ENCODE data around the gene CHRDL2. TPM values are rescaled to one million over a fixed set of nuclear protein-coding genes. Genes with fewer than 3 reads are reported as not detected.

Gene CHRDL2
- total RNA-seq, 1 donor from 2014 or later = 0.52 TPM

DNA sequence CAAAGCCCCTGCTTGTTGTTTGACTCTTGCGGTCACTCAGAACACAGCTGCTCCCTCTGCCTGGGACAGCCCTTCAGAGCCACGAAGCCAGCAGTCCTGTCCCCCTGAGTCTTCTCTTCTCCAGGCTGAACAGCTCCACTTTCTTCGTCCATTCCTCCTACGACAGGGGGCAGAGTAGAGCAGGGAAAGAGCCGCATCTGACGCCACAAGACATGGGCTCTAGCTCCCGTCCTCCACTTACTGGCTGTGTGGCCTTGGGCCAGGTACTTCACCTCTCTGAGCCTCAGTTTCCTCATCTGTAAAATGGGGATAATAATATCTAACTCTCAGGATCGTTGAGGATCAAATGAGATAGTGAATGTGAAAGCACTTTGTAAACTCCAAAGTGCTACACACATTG is 29.9 kb downstream of the CHRDL2 start:
- Histone ChIP-seq H3K36me3 (ENCODE audit: control insufficient read depth in 3 of 3, insufficient read depth in 3 of 3, low read length in 3 of 3) (no peaks in the 10 kb centered on the region), H3K4me1 (ENCODE audit: control insufficient read depth in 3 of 3, insufficient read depth in 3 of 3, low read length in 3 of 3) (peaks cover 13 to 14% (median 14%) of the 10 kb centered on the region in 3 donors), H3K9me3 (ENCODE audit: control insufficient read depth in 3 of 3, low read length in 3 of 3) (no peaks in the 10 kb centered on the region), H3K27me3 (ENCODE audit: control insufficient read depth in 3 of 3, insufficient read depth in 3 of 3, low read length in 3 of 3) (no peaks in the 10 kb centered on the region), H3K27ac (ENCODE audit: low read depth, low read length) (no peak overlapping the region), H3K9ac (ENCODE audit: low read depth in 1 of 3, low read length in 3 of 3) (no peak overlapping the region), H3K4me3 (ENCODE audit: low read length in 3 of 3) (no peak overlapping the region)

DNA sequence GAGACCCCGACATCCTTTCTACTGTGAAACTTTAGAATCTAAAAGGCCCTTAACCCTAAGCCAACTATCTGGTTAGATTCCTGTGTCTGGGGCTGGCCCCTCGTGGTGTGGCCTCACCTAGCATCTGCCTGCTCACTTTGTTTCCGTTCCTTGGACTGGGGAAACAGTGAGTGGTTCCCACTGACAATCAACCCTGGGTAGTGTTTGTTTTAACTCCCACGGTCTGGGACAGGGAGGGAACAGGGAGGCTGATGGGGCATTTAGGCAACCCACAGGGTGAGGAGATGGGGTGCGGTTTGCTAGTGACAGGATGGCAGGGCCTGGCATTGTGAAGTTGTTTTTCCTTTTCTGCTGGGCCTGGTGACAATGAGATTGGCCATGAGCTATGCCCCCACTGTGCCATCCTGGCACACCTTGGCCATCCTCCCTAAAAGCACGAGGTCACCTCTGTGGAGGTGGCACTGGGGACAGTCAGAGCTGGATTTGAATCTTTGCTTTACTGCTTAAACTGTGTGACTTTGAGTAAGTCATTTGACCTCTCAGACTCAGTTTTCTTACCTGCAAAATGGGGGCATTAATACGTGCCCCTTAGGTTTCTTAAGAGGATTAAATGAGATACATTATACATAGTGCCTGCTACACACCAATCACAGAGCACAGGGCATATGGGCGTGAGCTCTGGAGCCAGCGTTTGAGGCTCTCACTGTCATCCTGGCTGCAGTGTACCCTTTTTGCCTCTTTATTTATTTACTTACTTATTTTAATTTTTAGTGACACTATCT is 31.4 kb downstream of the CHRDL2 start:
- H3K4me3 ChIP-seq (ENCODE audit: low read length in 3 of 3) = no peak overlapping the region
- no peaks in the 10 kb centered on the region for H3K9me3 ChIP-seq (ENCODE audit: control insufficient read depth in 3 of 3, low read length in 3 of 3)
- H3K4me1 ChIP-seq (ENCODE audit: control insufficient read depth in 3 of 3, insufficient read depth in 3 of 3, low read length in 3 of 3) = peaks cover 20 to 22% (median 20%) of the 10 kb centered on the region in 3 donors
- H3K9ac ChIP-seq (ENCODE audit: low read depth in 1 of 3, low read length in 3 of 3) = no peak overlapping the region
- H3K27me3 ChIP-seq (ENCODE audit: control insufficient read depth in 3 of 3, insufficient read depth in 3 of 3, low read length in 3 of 3) = no peaks in the 10 kb centered on the region
- H3K36me3 ChIP-seq (ENCODE audit: control insufficient read depth in 3 of 3, insufficient read depth in 3 of 3, low read length in 3 of 3) = no peaks in the 10 kb centered on the region
- no peak overlapping the region for H3K27ac ChIP-seq (ENCODE audit: low read depth, low read length)

DNA sequence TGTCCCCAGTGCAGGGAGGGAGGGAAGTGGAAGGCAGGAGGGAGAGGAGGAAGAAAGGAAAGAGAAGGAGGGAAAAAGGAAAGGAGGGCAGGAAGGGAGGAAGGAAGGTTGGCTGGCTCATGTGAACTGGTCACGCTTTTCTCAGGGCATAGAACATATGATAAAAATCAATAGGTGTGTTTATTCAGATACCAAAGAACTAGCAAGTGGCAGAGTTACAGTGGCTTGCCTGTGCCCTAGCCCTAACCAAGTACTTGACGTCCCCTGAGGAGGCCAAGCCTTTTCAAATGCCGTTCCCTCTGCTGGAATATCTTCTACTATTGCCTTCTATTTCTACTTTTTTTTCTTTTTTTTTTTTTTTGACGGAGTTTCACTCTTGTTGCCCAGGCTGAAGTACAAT is 33.5 kb downstream of the CHRDL2 start:
- peaks cover 20 to 22% (median 20%) of the 10 kb centered on the region in 3 donors for H3K4me1 ChIP-seq (ENCODE audit: control insufficient read depth in 3 of 3, insufficient read depth in 3 of 3, low read length in 3 of 3)
- H3K27me3 ChIP-seq (ENCODE audit: control insufficient read depth in 3 of 3, insufficient read depth in 3 of 3, low read length in 3 of 3) = no peaks in the 10 kb centered on the region
- peak overlapping the region in 2 of 3 donors; percentile 63 to 75 for H3K9ac ChIP-seq (ENCODE audit: low read depth in 1 of 3, low read length in 3 of 3)
- H3K4me3 ChIP-seq (ENCODE audit: low read length in 3 of 3) = no peak overlapping the region
- H3K9me3 ChIP-seq (ENCODE audit: control insufficient read depth in 3 of 3, low read length in 3 of 3) = no peaks in the 10 kb centered on the region
- no peaks in the 10 kb centered on the region for H3K36me3 ChIP-seq (ENCODE audit: control insufficient read depth in 3 of 3, insufficient read depth in 3 of 3, low read length in 3 of 3)
- peak overlapping the region; percentile 86 for H3K27ac ChIP-seq (ENCODE audit: low read depth, low read length)

DNA sequence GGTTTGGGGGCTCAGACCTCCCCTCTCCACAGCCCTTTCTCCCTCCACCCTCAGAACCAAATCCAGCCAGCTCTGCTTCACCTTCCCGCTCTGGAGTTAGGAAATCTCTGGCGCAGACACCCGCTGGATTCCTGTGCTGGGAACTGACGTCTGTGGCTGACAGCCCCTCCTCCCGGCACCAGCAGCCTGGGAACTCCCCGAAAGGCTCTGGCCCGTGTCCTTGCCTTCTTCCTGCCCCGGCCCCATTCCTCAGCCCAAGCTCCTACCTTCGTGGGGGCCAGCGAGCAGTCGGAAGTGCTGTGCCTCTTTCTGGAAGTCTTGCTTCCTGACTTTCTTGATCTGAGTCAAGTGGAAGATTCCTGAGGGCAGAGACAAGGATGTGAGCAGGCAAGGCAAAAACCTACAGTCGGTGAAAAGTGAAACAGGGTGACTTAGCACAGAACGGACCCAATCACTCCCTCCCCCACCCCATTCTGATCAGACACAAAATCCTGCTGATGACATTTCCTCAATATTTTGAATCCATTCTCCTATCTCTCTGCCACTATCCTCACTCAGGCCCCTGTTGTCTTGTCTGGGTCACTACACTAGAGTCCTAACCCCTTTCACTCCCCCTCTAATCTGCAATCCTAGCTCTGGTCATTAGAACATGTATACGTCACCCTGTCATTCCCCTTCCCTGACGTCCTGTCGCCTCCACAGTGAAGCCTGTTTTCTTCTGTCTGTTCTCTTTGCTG is 34.1 kb downstream of the CHRDL2 start:
- no peaks in the 10 kb centered on the region for H3K36me3 ChIP-seq (ENCODE audit: control insufficient read depth in 3 of 3, insufficient read depth in 3 of 3, low read length in 3 of 3)
- H3K4me3 ChIP-seq (ENCODE audit: low read length in 3 of 3) = peak overlapping the region; percentile 6 to 60 (median 56)
- H3K27ac ChIP-seq (ENCODE audit: low read depth, low read length) = peak overlapping the region; percentile 86
- peaks cover 20 to 22% (median 20%) of the 10 kb centered on the region in 3 donors for H3K4me1 ChIP-seq (ENCODE audit: control insufficient read depth in 3 of 3, insufficient read depth in 3 of 3, low read length in 3 of 3)
- no peaks in the 10 kb centered on the region for H3K9me3 ChIP-seq (ENCODE audit: control insufficient read depth in 3 of 3, low read length in 3 of 3)
- no peaks in the 10 kb centered on the region for H3K27me3 ChIP-seq (ENCODE audit: control insufficient read depth in 3 of 3, insufficient read depth in 3 of 3, low read length in 3 of 3)
- peak overlapping the region; percentile 63 to 75 (median 70) for H3K9ac ChIP-seq (ENCODE audit: low read depth in 1 of 3, low read length in 3 of 3)

DNA sequence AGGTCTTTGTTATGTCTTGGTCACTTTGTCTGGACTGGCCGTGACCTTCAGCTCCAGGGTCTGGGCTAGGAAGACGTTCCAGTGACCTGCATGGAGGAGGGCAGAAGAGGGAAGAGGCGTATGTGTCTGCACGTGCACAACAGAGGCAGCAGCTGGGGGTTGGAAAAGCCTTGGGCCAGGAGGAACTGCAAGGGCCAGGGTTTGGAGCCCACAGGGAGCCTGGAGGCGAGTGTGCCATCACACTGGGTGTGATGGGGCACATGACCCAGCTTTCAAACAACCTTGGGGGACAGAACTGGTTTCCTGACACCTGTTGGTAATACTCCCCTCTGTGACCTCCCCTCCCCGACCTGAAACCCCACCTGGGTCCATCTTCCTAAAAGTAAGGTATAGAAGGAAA is 34.7 kb downstream of the CHRDL2 start:
- H3K27ac ChIP-seq (ENCODE audit: low read depth, low read length) = peak overlapping the region; percentile 86
- peak overlapping the region in 2 of 3 donors; percentile 56 to 60 for H3K4me3 ChIP-seq (ENCODE audit: low read length in 3 of 3)

DNA sequence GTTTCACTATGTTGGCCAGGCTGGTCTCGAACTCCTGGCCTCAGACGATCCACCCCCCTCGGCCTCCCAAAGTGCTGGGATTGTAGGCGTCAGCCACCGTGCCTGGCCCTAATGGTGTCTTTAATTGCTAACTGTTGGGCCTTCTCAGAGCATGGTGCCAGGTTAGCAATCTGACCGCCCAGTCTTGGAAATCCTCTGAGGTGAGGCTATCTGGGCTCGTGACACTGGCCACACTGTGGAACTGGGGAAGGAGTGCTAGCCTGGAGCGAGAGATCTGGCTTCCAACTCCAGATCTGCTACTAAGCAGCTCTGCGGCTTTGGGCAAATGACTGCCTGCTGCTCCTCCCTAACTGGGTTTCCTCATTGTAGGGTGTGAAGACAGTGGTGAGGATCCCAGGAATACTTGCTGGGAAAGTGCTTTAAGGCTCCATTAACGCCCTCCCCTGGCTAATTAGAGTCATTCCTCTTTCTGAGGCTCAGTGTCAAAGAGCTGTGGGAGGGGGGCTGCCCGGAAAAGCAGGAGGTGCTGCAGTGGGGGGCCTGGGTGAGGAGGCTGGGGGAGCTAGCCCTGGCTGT is 35.4 kb downstream of the CHRDL2 start:
- Histone ChIP-seq H3K4me1 (ENCODE audit: control insufficient read depth in 3 of 3, insufficient read depth in 3 of 3, low read length in 3 of 3) (peaks cover 20 to 22% (median 20%) of the 10 kb centered on the region in 3 donors), H3K4me3 (ENCODE audit: low read length in 3 of 3) (no peak overlapping the region), H3K9ac (ENCODE audit: low read depth in 1 of 3, low read length in 3 of 3) (peak overlapping the region in 1 of 3 donors; percentile 12), H3K27ac (ENCODE audit: low read depth, low read length) (peak overlapping the region; percentile 86), H3K36me3 (ENCODE audit: control insufficient read depth in 3 of 3, insufficient read depth in 3 of 3, low read length in 3 of 3) (no peaks in the 10 kb centered on the region), H3K27me3 (ENCODE audit: control insufficient read depth in 3 of 3, insufficient read depth in 3 of 3, low read length in 3 of 3) (no peaks in the 10 kb centered on the region), H3K9me3 (ENCODE audit: control insufficient read depth in 3 of 3, low read length in 3 of 3) (no peaks in the 10 kb centered on the region)

More for the DNA sequence above, 34.7 kb downstream of the CHRDL2 start:
- H3K9me3 ChIP-seq (ENCODE audit: control insufficient read depth in 3 of 3, low read length in 3 of 3) = no peaks in the 10 kb centered on the region
- no peaks in the 10 kb centered on the region for H3K36me3 ChIP-seq (ENCODE audit: control insufficient read depth in 3 of 3, insufficient read depth in 3 of 3, low read length in 3 of 3)
- peak overlapping the region; percentile 63 to 75 (median 70) for H3K9ac ChIP-seq (ENCODE audit: low read depth in 1 of 3, low read length in 3 of 3)
- peaks cover 20 to 22% (median 20%) of the 10 kb centered on the region in 3 donors for H3K4me1 ChIP-seq (ENCODE audit: control insufficient read depth in 3 of 3, insufficient read depth in 3 of 3, low read length in 3 of 3)
- H3K27me3 ChIP-seq (ENCODE audit: control insufficient read depth in 3 of 3, insufficient read depth in 3 of 3, low read length in 3 of 3) = no peaks in the 10 kb centered on the region

DNA sequence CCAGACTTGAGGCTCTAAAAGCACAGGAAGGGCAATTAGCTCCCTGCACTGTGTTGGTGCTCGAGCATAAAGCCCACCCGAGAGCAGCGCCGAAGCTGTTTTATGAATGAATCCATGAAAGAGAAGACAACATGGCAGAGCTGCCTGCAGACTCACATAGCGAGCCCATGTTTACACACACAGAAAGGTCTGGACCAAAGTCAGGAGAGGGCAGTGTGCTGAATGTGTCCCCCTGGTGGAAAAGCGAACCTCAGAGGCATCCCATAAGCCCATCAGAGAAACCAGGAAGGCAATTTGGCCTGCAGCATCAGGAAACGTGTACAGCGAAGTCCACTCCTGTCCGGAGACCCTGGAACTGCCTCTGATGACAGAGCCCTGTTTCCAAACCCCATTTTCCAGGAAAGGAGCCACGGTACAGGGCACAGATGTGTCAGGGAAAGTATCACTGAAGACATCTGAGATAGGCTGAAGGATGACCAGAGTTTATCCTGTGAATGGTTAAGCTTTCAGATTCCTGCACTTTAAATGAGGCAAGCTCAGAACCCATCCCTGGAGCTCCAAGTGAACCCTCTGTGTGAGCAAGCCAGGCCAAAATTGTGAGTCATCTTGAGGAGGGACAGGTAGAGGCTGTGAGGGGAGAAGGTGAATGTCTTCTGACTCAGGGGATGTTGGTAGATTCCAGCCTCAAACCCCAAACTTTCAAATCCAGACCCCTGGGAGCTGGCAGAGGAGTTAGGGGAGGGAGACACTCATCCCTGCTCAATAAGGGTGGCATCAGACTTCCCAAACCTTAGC is 36.9 kb downstream of the CHRDL2 start:
- Histone ChIP-seq H3K36me3 (ENCODE audit: control insufficient read depth in 3 of 3, insufficient read depth in 3 of 3, low read length in 3 of 3) (no peaks in the 10 kb centered on the region), H3K27me3 (ENCODE audit: control insufficient read depth in 3 of 3, insufficient read depth in 3 of 3, low read length in 3 of 3) (no peaks in the 10 kb centered on the region), H3K9me3 (ENCODE audit: control insufficient read depth in 3 of 3, low read length in 3 of 3) (no peaks in the 10 kb centered on the region), H3K4me1 (ENCODE audit: control insufficient read depth in 3 of 3, insufficient read depth in 3 of 3, low read length in 3 of 3) (peaks cover 20 to 22% (median 20%) of the 10 kb centered on the region in 3 donors), H3K27ac (ENCODE audit: low read depth, low read length) (no peak overlapping the region), H3K4me3 (ENCODE audit: low read length in 3 of 3) (no peak overlapping the region), H3K9ac (ENCODE audit: low read depth in 1 of 3, low read length in 3 of 3) (no peak overlapping the region)

DNA sequence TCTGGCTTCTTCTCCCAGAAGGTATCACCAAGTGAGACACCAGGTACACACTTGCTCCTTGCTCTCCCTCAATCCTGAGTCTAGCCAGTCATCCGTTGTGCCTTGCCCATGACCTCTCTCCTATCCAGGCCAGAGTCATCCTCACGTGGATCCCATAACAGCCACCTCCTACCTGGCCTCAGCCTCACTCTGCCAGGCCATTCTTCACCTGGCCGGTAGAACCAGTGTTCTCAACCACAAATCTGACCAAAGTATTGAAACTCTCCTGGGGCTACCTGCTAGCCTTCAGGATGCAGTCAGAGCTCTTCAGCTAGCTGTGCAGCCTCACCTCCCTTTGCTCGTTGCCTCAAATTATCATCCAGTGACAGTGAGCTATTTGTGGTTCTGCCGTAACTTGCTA is 37.7 kb downstream of the CHRDL2 start:
- Histone ChIP-seq H3K27me3 (ENCODE audit: control insufficient read depth in 3 of 3, insufficient read depth in 3 of 3, low read length in 3 of 3) (no peaks in the 10 kb centered on the region), H3K4me3 (ENCODE audit: low read length in 3 of 3) (no peak overlapping the region), H3K9ac (ENCODE audit: low read depth in 1 of 3, low read length in 3 of 3) (no peak overlapping the region), H3K36me3 (ENCODE audit: control insufficient read depth in 3 of 3, insufficient read depth in 3 of 3, low read length in 3 of 3) (no peaks in the 10 kb centered on the region), H3K4me1 (ENCODE audit: control insufficient read depth in 3 of 3, insufficient read depth in 3 of 3, low read length in 3 of 3) (peaks cover 20 to 22% (median 20%) of the 10 kb centered on the region in 3 donors), H3K27ac (ENCODE audit: low read depth, low read length) (no peak overlapping the region), H3K9me3 (ENCODE audit: control insufficient read depth in 3 of 3, low read length in 3 of 3) (no peaks in the 10 kb centered on the region)

DNA sequence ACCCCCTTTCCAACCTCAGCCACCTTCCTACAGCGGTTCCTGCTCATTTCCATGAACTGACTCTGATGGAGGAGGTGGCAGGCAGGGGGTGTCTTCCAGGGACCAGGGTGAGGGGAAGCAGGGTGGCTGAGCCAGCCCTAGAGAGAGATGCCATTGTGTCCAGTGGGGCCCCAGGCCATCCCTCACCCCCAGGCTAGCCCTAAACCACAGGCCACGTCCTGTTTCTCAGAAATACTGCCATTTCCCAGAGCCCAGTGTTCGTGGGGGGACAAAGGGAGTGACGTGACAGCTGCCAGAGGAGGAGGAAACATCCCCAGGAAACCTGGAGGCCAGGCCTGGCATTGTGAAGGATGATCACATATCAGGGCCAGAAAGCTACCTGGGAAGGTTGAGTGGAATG is 39.5 kb downstream of the CHRDL2 start:
- H3K9ac ChIP-seq (ENCODE audit: low read depth in 1 of 3, low read length in 3 of 3) = no peak overlapping the region
- H3K9me3 ChIP-seq (ENCODE audit: control insufficient read depth in 3 of 3, low read length in 3 of 3) = no peaks in the 10 kb centered on the region
- no peak overlapping the region for H3K4me3 ChIP-seq (ENCODE audit: low read length in 3 of 3)
- H3K27me3 ChIP-seq (ENCODE audit: control insufficient read depth in 3 of 3, insufficient read depth in 3 of 3, low read length in 3 of 3) = no peaks in the 10 kb centered on the region
- no peak overlapping the region for H3K27ac ChIP-seq (ENCODE audit: low read depth, low read length)
- peaks cover 10 to 12% (median 11%) of the 10 kb centered on the region in 3 donors for H3K4me1 ChIP-seq (ENCODE audit: control insufficient read depth in 3 of 3, insufficient read depth in 3 of 3, low read length in 3 of 3)
- no peaks in the 10 kb centered on the region for H3K36me3 ChIP-seq (ENCODE audit: control insufficient read depth in 3 of 3, insufficient read depth in 3 of 3, low read length in 3 of 3)

All from skeletal muscle tissue (tissue), 4 donors.